A549 (cell line): ENCODE data around the gene MARF1. TPM values are rescaled to one million over a fixed set of nuclear protein-coding genes. Genes with fewer than 3 reads are reported as not detected.

Source experiments
- ATAC-seq, 2 experiments: fragments of 200-7000 bp in 1 of 2; fragments of >200 bp in 1 of 2; cut with Nextera tagmentation in 1 of 2; cut with Tn5 transposase in 1 of 2; 3 replicates each; pipeline versions ENCODE4 v1.8.0 to v1.9.1; 2018 to 2020; ENCODE audit warnings: mild to moderate bottlenecking in 1 of 2, moderate library complexity in 1 of 2
- CTCF ChIA-PET: fragments of 300-600 bp; sonication (Branson Sonifier 250); formaldehyde crosslinking; extraction: SDS; loops from one replicate; lab custom pipeline; 2021; ENCODE audit warnings: antibody characterized with exemption, inconsistent platforms; lab: Yijun Ruan, JAX
- POLR2A ChIA-PET: fragments of 350-600 bp; formaldehyde crosslinking; extraction: SDS; loops from one replicate; lab custom pipeline; 2021; ENCODE audit warnings: antibody characterized with exemption, inconsistent platforms; lab: Yijun Ruan, JAX
- DNase-seq, 2 experiments: peaks; one replicate each; pipeline versions ENCODE4 v3.0.0 to v3.0.0-alpha.2; 2011 to 2016; ENCODE audit warnings: low read depth in 1 of 2, low spot score in 1 of 2
- FAIRE-seq: peaks from 2 replicates; lab custom pipeline; 2011; peaks lifted over from hg19 to GRCh38; lab: Jason Lieb, UNC
- H3K27ac ChIP-seq, 2 experiments: fragments of >200 bp; sonication (Bioruptor Twin); formaldehyde crosslinking; 3 replicates each; pipeline ENCODE4 v1.5.1; 2016 to 2017
- H3K4me1 ChIP-seq: fragments of >200 bp; sonication (Bioruptor Twin); formaldehyde crosslinking; 3 replicates; pipeline ENCODE4 v1.6.1; 2016
- H3K4me2 ChIP-seq: fragments of >200 bp; sonication (Bioruptor Twin); formaldehyde crosslinking; 3 replicates; pipeline ENCODE4 v1.6.1; 2016
- H3K4me3 ChIP-seq: fragments of >200 bp; sonication (Bioruptor Twin); formaldehyde crosslinking; 3 replicates; pipeline ENCODE4 v1.5.1; 2016
- H3K9me3 ChIP-seq: fragments of >200 bp; sonication (Bioruptor Twin); formaldehyde crosslinking; 3 replicates; pipeline ENCODE4 v1.6.1; 2016
- CBX2 ChIP-seq: fragments of 200-600 bp; sonication (generic); IDR thresholded peaks from 2 replicates; pipeline ENCODE4 v1.6.1; 2016; ENCODE audit warnings: low read depth, mild to moderate bottlenecking, borderline replicate concordance
- CBX8 ChIP-seq: fragments of 200-600 bp; sonication (generic); IDR thresholded peaks from 2 replicates; pipeline ENCODE4 v1.6.1; 2016
- CEBPB ChIP-seq, 2 experiments: fragments of >200 bp in 1 of 2; sonication (Bioruptor Twin) in 1 of 2; formaldehyde crosslinking in 1 of 2; IDR thresholded peaks; 2 replicates each; pipeline ENCODE4 v1.6.1; 2012 to 2016
- CHD4 ChIP-seq: fragments of 200-600 bp; sonication (generic); IDR thresholded peaks from 2 replicates; pipeline ENCODE4 v1.6.1; 2016; ENCODE audit warnings: antibody characterized with exemption, mild to moderate bottlenecking, borderline replicate concordance
- EHMT2 ChIP-seq: fragments of 200-600 bp; sonication (generic); IDR thresholded peaks from 2 replicates; pipeline ENCODE4 v1.6.1; 2016; ENCODE audit warnings: antibody characterized with exemption, low read depth, mild to moderate bottlenecking, moderate library complexity
- EP300 ChIP-seq, 2 experiments: fragments of >200 bp; sonication (Bioruptor Twin); formaldehyde crosslinking; IDR thresholded peaks; 2 replicates in 1 of 2; 3 replicates in 1 of 2; pipeline ENCODE4 v1.6.1; 2016 to 2017
- ESRRA ChIP-seq: fragments of 150-350 bp; IDR thresholded peaks from 2 replicates; pipeline ENCODE4 v1.6.1; 2014; ENCODE audit warnings: mild to moderate bottlenecking, low read length, borderline replicate concordance
- FOXS1 ChIP-seq: fragments of 250-450 bp; sonication (Bioruptor Pico); IDR thresholded peaks from 2 replicates; pipeline ENCODE4 v1.5.0; 2020; ENCODE audit warnings: mild to moderate bottlenecking, moderate library complexity
- GATA3 ChIP-seq: IDR thresholded peaks from 2 replicates; pipeline ENCODE4 v1.6.1; 2012; ENCODE audit warnings: borderline replicate concordance
- HOXB13 ChIP-seq: fragments of 250-450 bp; sonication (Bioruptor Pico); IDR thresholded peaks from 2 replicates; pipeline ENCODE4 v1.5.0; 2020; ENCODE audit warnings: low read depth, mild to moderate bottlenecking, moderate library complexity
- HOXB5 ChIP-seq: fragments of 250-450 bp; sonication (Bioruptor Pico); IDR thresholded peaks from 2 replicates; pipeline ENCODE4 v1.5.0; 2020; ENCODE audit warnings: mild to moderate bottlenecking, moderate library complexity
- JUN ChIP-seq, 2 experiments: fragments of >200 bp; sonication (Bioruptor Twin); formaldehyde crosslinking; IDR thresholded peaks; 2 replicates in 1 of 2; 3 replicates in 1 of 2; pipeline ENCODE4 v1.6.1; 2016 to 2017
- JUNB ChIP-seq: fragments of >200 bp; sonication (Bioruptor Twin); formaldehyde crosslinking; IDR thresholded peaks from 2 replicates; pipeline ENCODE4 v1.6.1; 2016
- KDM1A ChIP-seq: fragments of 200-600 bp; sonication (generic); IDR thresholded peaks from 2 replicates; pipeline ENCODE4 v1.6.1; 2016; ENCODE audit warnings: low read depth, mild to moderate bottlenecking
- KDM5A ChIP-seq: fragments of 200-600 bp; sonication (generic); IDR thresholded peaks from 2 replicates; pipeline ENCODE4 v1.6.1; 2016; ENCODE audit warnings: antibody characterized with exemption, mild to moderate bottlenecking
- MYC ChIP-seq: IDR thresholded peaks from 2 replicates; pipeline ENCODE4 v1.6.1; 2012; ENCODE audit warnings: mild to moderate bottlenecking, inconsistent platforms, low read length, improper control_type of control experiment, borderline replicate concordance
- NPAS2 ChIP-seq: fragments of 250-450 bp; sonication (Bioruptor Pico); IDR thresholded peaks from 2 replicates; pipeline ENCODE4 v1.8.0; 2022; ENCODE audit warnings: mild to moderate bottlenecking, moderate library complexity, borderline replicate concordance
- NR3C1 ChIP-seq: fragments of >200 bp; sonication (Bioruptor Twin); formaldehyde crosslinking; IDR thresholded peaks from 3 replicates; pipeline ENCODE4 v1.6.1; 2017
- POLR2AphosphoS2 ChIP-seq: conservative IDR thresholded peaks from 2 replicates; pipeline ENCODE4 v1.6.1; 2012; ENCODE audit warnings: low read length, improper control_type of control experiment, inconsistent platforms
- RFX5 ChIP-seq: fragments of 450-650 bp; IDR thresholded peaks from 2 replicates; pipeline ENCODE4 v1.7.1; 2014; ENCODE audit warnings: antibody characterized with exemption, mild to moderate bottlenecking, moderate library complexity
- SREBF2 ChIP-seq: fragments of 450-650 bp; IDR thresholded peaks from 2 replicates; pipeline ENCODE4 v1.6.1; 2014; ENCODE audit warnings: mild to moderate bottlenecking, moderate library complexity
- ZC3H11A ChIP-seq: fragments of 450-650 bp; IDR thresholded peaks from 2 replicates; pipeline ENCODE4 v1.6.1; 2014; ENCODE audit warnings: antibody characterized with exemption, mild to moderate bottlenecking
- ZNF302 ChIP-seq: fragments of 250-450 bp; sonication (Bioruptor Pico); IDR thresholded peaks from 2 replicates; pipeline ENCODE4 v1.9.0; 2021; ENCODE audit warnings: inconsistent platforms, mild to moderate bottlenecking, moderate library complexity
- ZSCAN20 ChIP-seq: fragments of 250-450 bp; sonication (Bioruptor Pico); IDR thresholded peaks from 2 replicates; pipeline ENCODE4 v1.8.0; 2022; ENCODE audit warnings: mild to moderate bottlenecking, moderate library complexity
- WGBS: methylation state at CpG from one replicate; pipeline ENCODE4 v1.1.6; 2017; ENCODE audit errors: missing lambda C conversion rate; 5-methylcytosine and 5-hydroxymethylcytosine counted together
- polyA plus RNA-seq, 4 experiments: library from polyadenylated mRNA; depleted of rRNA in 3 of 4; stranded (reverse); fragments of >200 nt; fragmentation: RNase III in 1 of 4; extraction: RNeasy Plus Mini Kit Qiagen cat#74134 plus additional on column Dnase treatment in 1 of 4; gene quantifications; 2 replicates in 3 of 4; 3 replicates in 1 of 4; pipeline ENCODE4 v1.2.3, GENCODE V29; 2011 to 2017
- TF ChIP-seq, protein P1 (sequence below): fragments of >200 bp; sonication (Bioruptor Twin); formaldehyde crosslinking; IDR thresholded peaks from 3 replicates; pipeline ENCODE4 v1.6.1; 2016
- TF ChIP-seq, protein P2 (sequence below): fragments of >200 bp; sonication (Bioruptor Twin); formaldehyde crosslinking; IDR thresholded peaks from 3 replicates; pipeline ENCODE4 v1.5.1; 2016
- TF ChIP-seq, protein P3 (sequence below): IDR thresholded peaks from 2 replicates; pipeline ENCODE4 v1.6.1; 2012; ENCODE audit warnings: low read depth, borderline replicate concordance
- TF ChIP-seq, protein P4 (sequence below): fragments of 250-450 bp; sonication (Bioruptor Pico); IDR thresholded peaks from 2 replicates; pipeline ENCODE4 v1.5.0; 2021; ENCODE audit warnings: mild to moderate bottlenecking, moderate library complexity, borderline replicate concordance
- TF ChIP-seq, protein P5 (sequence below): fragments of 150-350 bp; IDR thresholded peaks from 2 replicates; pipeline ENCODE4 v1.6.1; 2014; ENCODE audit warnings: low read depth, mild to moderate bottlenecking, low read length

MARF1 gene
- polyA plus RNA-seq, 2 of the 4 experiments (the other 2 are of a cell fraction): 11.6 to 28.2 TPM

DNA sequence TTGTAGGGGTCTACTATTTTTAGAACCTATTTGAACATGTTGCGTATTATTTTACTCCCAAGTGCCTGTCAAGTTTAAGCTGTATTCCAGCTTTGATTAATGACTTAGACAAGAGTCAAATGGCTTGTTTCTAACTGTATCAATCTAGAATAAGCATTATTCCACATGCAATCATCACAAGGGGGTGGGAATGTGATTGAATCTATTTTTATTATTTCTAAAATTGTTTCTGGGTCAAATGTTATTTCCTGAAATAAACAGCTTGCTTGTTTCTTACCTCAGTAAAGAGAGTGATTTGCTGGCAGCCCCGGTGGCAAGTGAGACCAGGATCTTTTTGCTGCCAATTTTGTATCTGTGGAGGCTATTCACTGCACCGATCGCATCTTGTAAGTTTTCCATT is 21.5 kb downstream of the MARF1 start:
- no peak overlapping the region for H3K27ac ChIP-seq
- CTCF ChIA-PET: interaction anchor here (0.7 to 1.5 kb wide), 2 partner anchors 9 to 11 kb away, joined by 3 read pairs; no protein-coding TSS in a partner anchor
- H3K4me1 ChIP-seq: no peaks in the 10 kb centered on the region
- H3K4me3 ChIP-seq: no peak overlapping the region
- FAIRE-seq (no peak), DNase-seq (no peak), ATAC-seq (no peak)
- TF ChIP-seq CBX2 (no peak), FOXS1 (no peak), HOXB5 (CRISPR knock-in tag) (no peak), NR3C1 (no peak), ZSCAN20 (CRISPR knock-in tag) (no peak), POLR2AphosphoS2 (no peak), GATA3 (no peak), KDM1A (no peak), SREBF2 (no peak), CEBPB (IDR thresholded peaks at IDR 0.05) (no peak), NPAS2 (CRISPR knock-in tag) (no peak), CBX8 (no peak), RFX5 (no peak), CHD4 (no peak), JUN (IDR thresholded peaks at IDR 0.05) (no peak)
- TF ChIP-seq, protein P1, sequence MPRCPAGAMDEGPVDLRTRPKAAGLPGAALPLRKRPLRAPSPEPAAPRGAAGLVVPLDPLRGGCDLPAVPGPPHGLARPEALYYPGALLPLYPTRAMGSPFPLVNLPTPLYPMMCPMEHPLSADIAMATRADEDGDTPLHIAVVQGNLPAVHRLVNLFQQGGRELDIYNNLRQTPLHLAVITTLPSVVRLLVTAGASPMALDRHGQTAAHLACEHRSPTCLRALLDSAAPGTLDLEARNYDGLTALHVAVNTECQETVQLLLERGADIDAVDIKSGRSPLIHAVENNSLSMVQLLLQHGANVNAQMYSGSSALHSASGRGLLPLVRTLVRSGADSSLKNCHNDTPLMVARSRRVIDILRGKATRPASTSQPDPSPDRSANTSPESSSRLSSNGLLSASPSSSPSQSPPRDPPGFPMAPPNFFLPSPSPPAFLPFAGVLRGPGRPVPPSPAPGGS: no peak
- TF ChIP-seq, protein P2, sequence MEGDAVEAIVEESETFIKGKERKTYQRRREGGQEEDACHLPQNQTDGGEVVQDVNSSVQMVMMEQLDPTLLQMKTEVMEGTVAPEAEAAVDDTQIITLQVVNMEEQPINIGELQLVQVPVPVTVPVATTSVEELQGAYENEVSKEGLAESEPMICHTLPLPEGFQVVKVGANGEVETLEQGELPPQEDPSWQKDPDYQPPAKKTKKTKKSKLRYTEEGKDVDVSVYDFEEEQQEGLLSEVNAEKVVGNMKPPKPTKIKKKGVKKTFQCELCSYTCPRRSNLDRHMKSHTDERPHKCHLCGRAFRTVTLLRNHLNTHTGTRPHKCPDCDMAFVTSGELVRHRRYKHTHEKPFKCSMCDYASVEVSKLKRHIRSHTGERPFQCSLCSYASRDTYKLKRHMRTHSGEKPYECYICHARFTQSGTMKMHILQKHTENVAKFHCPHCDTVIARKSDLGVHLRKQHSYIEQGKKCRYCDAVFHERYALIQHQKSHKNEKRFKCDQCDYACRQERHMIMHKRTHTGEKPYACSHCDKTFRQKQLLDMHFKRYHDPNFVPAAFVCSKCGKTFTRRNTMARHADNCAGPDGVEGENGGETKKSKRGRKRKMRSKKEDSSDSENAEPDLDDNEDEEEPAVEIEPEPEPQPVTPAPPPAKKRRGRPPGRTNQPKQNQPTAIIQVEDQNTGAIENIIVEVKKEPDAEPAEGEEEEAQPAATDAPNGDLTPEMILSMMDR: no peak
- TF ChIP-seq, protein P3, sequence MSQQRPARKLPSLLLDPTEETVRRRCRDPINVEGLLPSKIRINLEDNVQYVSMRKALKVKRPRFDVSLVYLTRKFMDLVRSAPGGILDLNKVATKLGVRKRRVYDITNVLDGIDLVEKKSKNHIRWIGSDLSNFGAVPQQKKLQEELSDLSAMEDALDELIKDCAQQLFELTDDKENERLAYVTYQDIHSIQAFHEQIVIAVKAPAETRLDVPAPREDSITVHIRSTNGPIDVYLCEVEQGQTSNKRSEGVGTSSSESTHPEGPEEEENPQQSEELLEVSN: no peak
- H3K9me3 ChIP-seq: no peaks in the 10 kb centered on the region
- 92% methylated on average over 4 of the region's 4 CpGs for WGBS
- POLR2A ChIA-PET: no interaction called here
- no peak overlapping the region for H3K4me2 ChIP-seq

DNA sequence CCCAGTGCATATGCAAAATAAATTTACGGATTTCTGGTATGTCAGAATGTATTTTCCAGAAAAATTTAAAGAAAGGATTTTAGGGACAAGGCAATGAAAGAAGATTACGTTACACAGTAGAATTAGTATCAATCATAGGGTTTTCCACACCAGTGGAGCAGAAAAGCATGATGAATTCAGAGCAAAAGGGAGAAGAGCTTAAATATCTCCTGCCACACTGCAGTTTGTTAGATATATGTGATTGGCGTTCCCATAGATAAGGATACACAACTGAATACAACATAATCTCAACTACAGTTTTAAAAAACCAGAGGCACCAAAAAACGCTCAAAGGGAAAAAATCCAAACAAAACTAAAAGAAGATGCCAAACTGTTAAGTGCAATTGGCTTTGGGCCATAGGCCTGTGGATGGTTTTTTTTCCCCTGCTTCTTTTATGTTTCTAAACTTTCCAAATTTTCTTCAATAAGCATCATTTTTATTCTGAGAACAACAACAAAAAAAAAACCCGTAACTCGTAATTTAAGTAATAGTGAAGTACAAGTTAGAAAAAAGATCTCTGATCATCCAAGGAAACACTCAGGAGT is 22.3 kb downstream of the MARF1 start:
- ATAC-seq: no peak
- no peak overlapping the region for H3K4me3 ChIP-seq
- H3K4me1 ChIP-seq: no peaks in the 10 kb centered on the region
- 91% methylated on average over 6 of the region's 6 CpGs for WGBS
- H3K4me2 ChIP-seq: no peak overlapping the region
- CTCF ChIA-PET: interaction anchor here (0.6 kb wide), 1 partner anchor 23 kb away, joined by 3 read pairs; no protein-coding TSS in a partner anchor
- POLR2A ChIA-PET: no interaction called here
- DNase-seq: no peak
- H3K27ac ChIP-seq: no peak overlapping the region
- H3K9me3 ChIP-seq: no peaks in the 10 kb centered on the region
- no peak for TF ChIP-seq JUNB
- TF ChIP-seq, protein P4, sequence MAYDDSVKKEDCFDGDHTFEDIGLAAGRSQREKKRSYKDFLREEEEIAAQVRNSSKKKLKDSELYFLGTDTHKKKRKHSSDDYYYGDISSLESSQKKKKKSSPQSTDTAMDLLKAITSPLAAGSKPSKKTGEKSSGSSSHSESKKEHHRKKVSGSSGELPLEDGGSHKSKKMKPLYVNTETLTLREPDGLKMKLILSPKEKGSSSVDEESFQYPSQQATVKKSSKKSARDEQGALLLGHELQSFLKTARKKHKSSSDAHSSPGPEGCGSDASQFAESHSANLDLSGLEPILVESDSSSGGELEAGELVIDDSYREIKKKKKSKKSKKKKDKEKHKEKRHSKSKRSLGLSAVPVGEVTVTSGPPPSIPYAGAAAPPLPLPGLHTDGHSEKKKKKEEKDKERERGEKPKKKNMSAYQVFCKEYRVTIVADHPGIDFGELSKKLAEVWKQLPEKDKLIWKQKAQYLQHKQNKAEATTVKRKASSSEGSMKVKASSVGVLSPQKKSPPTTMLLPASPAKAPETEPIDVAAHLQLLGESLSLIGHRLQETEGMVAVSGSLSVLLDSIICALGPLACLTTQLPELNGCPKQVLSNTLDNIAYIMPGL (CRISPR knock-in tag): no peak
- TF ChIP-seq, protein P5, sequence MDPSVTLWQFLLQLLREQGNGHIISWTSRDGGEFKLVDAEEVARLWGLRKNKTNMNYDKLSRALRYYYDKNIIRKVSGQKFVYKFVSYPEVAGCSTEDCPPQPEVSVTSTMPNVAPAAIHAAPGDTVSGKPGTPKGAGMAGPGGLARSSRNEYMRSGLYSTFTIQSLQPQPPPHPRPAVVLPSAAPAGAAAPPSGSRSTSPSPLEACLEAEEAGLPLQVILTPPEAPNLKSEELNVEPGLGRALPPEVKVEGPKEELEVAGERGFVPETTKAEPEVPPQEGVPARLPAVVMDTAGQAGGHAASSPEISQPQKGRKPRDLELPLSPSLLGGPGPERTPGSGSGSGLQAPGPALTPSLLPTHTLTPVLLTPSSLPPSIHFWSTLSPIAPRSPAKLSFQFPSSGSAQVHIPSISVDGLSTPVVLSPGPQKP: no peak
- no peak for TF ChIP-seq EP300 (IDR thresholded peaks at IDR 0.05)
- no peak for TF ChIP-seq EHMT2
- TF ChIP-seq NPAS2 (CRISPR knock-in tag): no peak
- no peak for TF ChIP-seq CEBPB (IDR thresholded peaks at IDR 0.05)
- no peak for TF ChIP-seq HOXB13 (CRISPR knock-in tag)
- TF ChIP-seq ESRRA: no peak
- TF ChIP-seq KDM5A: no peak
- TF ChIP-seq ZC3H11A: no peak
- TF ChIP-seq ZNF302: no peak
- no peak for TF ChIP-seq ZSCAN20 (CRISPR knock-in tag)
- TF ChIP-seq MYC: no peak
- no peak for FAIRE-seq
